HG03097 (cell line): ENCODE measurements around the gene MEX3B.
"Not testable (repeated sequence)": the region's sequence is repeated elsewhere in the genome, so short reads cannot be mapped to it uniquely, and the experiment has no call there.

Experiments used
- ATAC-seq: cut with Tn5 transposase; IDR thresholded peaks from one replicate; pipeline ENCODE4 v1.9.1; 2021; ENCODE audit not compliant: unreplicated experiment, low FRiP score

Gene MEX3B

GRCh38 chr15:82014989-82015388 lies 30.8 kb downstream of the MEX3B start:
- no peak for ATAC-seq

GRCh38 chr15:82012908-82013307 lies 32.9 kb downstream of the MEX3B start:
- no peak for ATAC-seq

- ATAC-seq, result no peak
Measured at GRCh38 chr15:82005239-82005638, 40.6 kb downstream of the MEX3B start.

- no peak for ATAC-seq
Measured at GRCh38 chr15:82003916-82004315, 41.9 kb downstream of the MEX3B start.

GRCh38 chr15:81995081-81995480 lies 50.7 kb downstream of the MEX3B start:
- not testable (repeated sequence) for ATAC-seq

GRCh38 chr15:81992523-81992922 lies 53.3 kb downstream of the MEX3B start:
- no peak for ATAC-seq
